Spleen (tissue), 11 donors: ENCODE measurements around the gene EEF1E1. TPM values are rescaled to one million over a fixed set of nuclear protein-coding genes. Genes with fewer than 3 reads are reported as not detected.

ENCODE experiments used
- DNase-seq: peaks from one replicate; pipeline ENCODE4 v3.0.0-alpha.2; 2020
- H3K27ac ChIP-seq, 8 donors: fragments of 200-600 bp; sonication (generic) in 7 of 8; 1 replicate in 4 of 8; 2 replicates in 4 of 8; pipeline versions ENCODE4 v1.5.0 to v1.8.0; 2016 to 2021; ENCODE audit warnings: inconsistent platforms in 4 of 8, mild to moderate bottlenecking in 4 of 8, moderate library complexity in 1 of 8
- H3K27me3 ChIP-seq, 7 donors: fragments of 200-600 bp; sonication (generic) in 6 of 7; replicated peaks in 1 of 7; 1 replicate in 4 of 7; 2 replicates in 3 of 7; pipeline versions ENCODE4 v1.5.0 to v1.8.0; 2016 to 2021; ENCODE audit warnings: inconsistent platforms in 3 of 7, mild to moderate bottlenecking in 1 of 7
- H3K36me3 ChIP-seq, 6 donors: fragments of 200-600 bp; sonication (generic) in 5 of 6; 1 replicate in 4 of 6; 2 replicates in 2 of 6; pipeline versions ENCODE4 v1.5.0 to v1.8.0; 2016 to 2021; ENCODE audit warnings: inconsistent platforms in 2 of 6
- H3K4me1 ChIP-seq, 6 donors: fragments of 200-600 bp; sonication (generic) in 5 of 6; 1 replicate in 3 of 6; 2 replicates in 3 of 6; pipeline versions ENCODE4 v1.5.0 to v1.8.0; 2016 to 2021; ENCODE audit warnings: inconsistent platforms in 3 of 6
- H3K4me3 ChIP-seq, 8 donors: fragments of 200-600 bp; sonication (generic) in 7 of 8; 1 replicate in 4 of 8; 2 replicates in 4 of 8; pipeline versions ENCODE4 v1.5.0 to v1.8.0; 2016 to 2021; ENCODE audit warnings: inconsistent platforms in 4 of 8, mild to moderate bottlenecking in 4 of 8, moderate library complexity in 2 of 8
- H3K9me3 ChIP-seq, 8 donors: fragments of 200-600 bp; sonication (generic) in 7 of 8; 1 replicate in 4 of 8; 2 replicates in 4 of 8; pipeline versions ENCODE4 v1.5.0 to v1.8.0; 2016 to 2021; ENCODE audit warnings: inconsistent platforms in 4 of 8
- CTCF ChIP-seq, 11 experiments: fragments of 200-600 bp in 7 of 11; fragments of 450-650 bp in 4 of 11; sonication (generic) in 4 of 11; IDR thresholded peaks in 8 of 11; conservative IDR thresholded peaks in 3 of 11; 1 replicate in 7 of 11; 2 replicates in 4 of 11; pipeline versions ENCODE4 v1.4.0 to v1.8.0; 2016 to 2021; ENCODE audit warnings: antibody characterized with exemption in 11 of 11, inconsistent platforms in 4 of 11, mild to moderate bottlenecking in 1 of 11
- POLR2A ChIP-seq, 3 donors: fragments of 450-650 bp; IDR thresholded peaks; one replicate each; pipeline ENCODE4 v1.5.1; 2017; ENCODE audit warnings: antibody characterized with exemption in 3 of 3, mild to moderate bottlenecking in 1 of 3
- POLR2AphosphoS5 ChIP-seq, 3 donors: sonication (generic); formaldehyde crosslinking; IDR thresholded peaks; one replicate each; pipeline ENCODE4 v1.5.1; 2017; ENCODE audit warnings: antibody characterized with exemption in 3 of 3
- WGBS, 5 donors: extraction: QIAGEN DNeasy Blood & Tissue Kit in 3 of 5; methylation state at CpG; one replicate each; pipeline versions ENCODE4 v1.1.5 to v1.1.7; 2013 to 2018; 5-methylcytosine and 5-hydroxymethylcytosine counted together
- intact Hi-C: fragments of 100-400 bp; cut with DNase I; formaldehyde crosslinking; loops from one replicate; pipeline ENCODE4 v1.15.0; 2023; ENCODE audit warnings: low total_unique reads
- polyA plus RNA-seq, 3 donors: library from polyadenylated mRNA; stranded (reverse); fragments of 200-250 nt; gene quantifications; one replicate each; pipeline ENCODE4 v1.2.1, GENCODE V29; 2013
- total RNA-seq, 7 donors: library from RNA; depleted of rRNA in 3 of 7; stranded (reverse); fragments of >200 nt in 3 of 7; fragmentation: NEBNext Ultra II Directional in 4 of 7; extraction: Animal tissue kit (Norgen Biotek cat#: 25700) in 4 of 7; gene quantifications; one replicate each; pipeline versions ENCODE4 v1.1.0 to v1.2.1, GENCODE V29; 2016 to 2021
- donor health status: healthy with polysubstance abuse.
- donor health status: DM: no; HTN: no; CAD: no; lungs with moderate emphysema.
- donor health status: DM: no; HTN: no; CAD: no.
- donor health status: Bipolar disorder and iron deficiency.
- donor health status: healthy.
- donor health status: DM: no; HTN: no; CAD: no.
- donor health status: DM: yes; HTN: yes; CAD: no.

The EEF1E1 gene
- total and polyA plus RNA-seq, 10 donors: 12.2 to 35.9 (median 17.2) TPM

- intact Hi-C loops: no loop called here
- no peak overlapping the region for H3K27ac ChIP-seq
- WGBS, 5 donors: 85 to 95% (median 91%) methylated on average over 3 of the region's 3 CpGs
Measured at GRCh38 chr6:8069631-8070284, 32.6 kb downstream of the EEF1E1 start.

GRCh38 chr6:8069151-8069550 is 33.2 kb downstream of the EEF1E1 start:
- Histone ChIP-seq H3K36me3 (no peaks in the 10 kb centered on the region), H3K4me1 (peaks cover 6 to 10% (median 9%) of the 10 kb centered on the region in 6 donors), H3K9me3 (no peaks in the 10 kb centered on the region), H3K4me3 (no peak overlapping the region), H3K27me3 (no peaks in the 10 kb centered on the region), H3K27ac (no peak overlapping the region)
- intact Hi-C loops: no loop called here
- WGBS, 5 donors: 80 to 83% (median 81%) methylated on average over 4 of the region's 4 CpGs
- DNase-seq: no peak
- TF ChIP-seq CTCF (IDR thresholded peaks at IDR 0.05 in 8 of 11, conservative IDR thresholded peaks at IDR 0.05 in 3 of 11) (no peak), POLR2AphosphoS5 (IDR thresholded peaks at IDR 0.05) (no peak), POLR2A (IDR thresholded peaks at IDR 0.05) (no peak)

More at GRCh38 chr6:8069631-8070284, 32.6 kb downstream of the EEF1E1 start:
- Histone ChIP-seq H3K27me3 (no peaks in the 10 kb centered on the region), H3K4me3 (no peak overlapping the region), H3K36me3 (no peaks in the 10 kb centered on the region), H3K4me1 (peaks cover 3 to 7% (median 6%) of the 10 kb centered on the region in 6 donors), H3K9me3 (no peaks in the 10 kb centered on the region)
- TF ChIP-seq POLR2A (IDR thresholded peaks at IDR 0.05): no peak
- no peak for TF ChIP-seq CTCF (IDR thresholded peaks at IDR 0.05 in 8 of 11, conservative IDR thresholded peaks at IDR 0.05 in 3 of 11)
- TF ChIP-seq POLR2AphosphoS5 (IDR thresholded peaks at IDR 0.05): no peak
- DNase-seq: no peak

- Histone ChIP-seq H3K36me3 (peaks cover 0 to 13% (median 8%) of the 10 kb centered on the region in 6 donors), H3K27ac (no peak overlapping the region), H3K27me3 (no peaks in the 10 kb centered on the region), H3K4me3 (no peak overlapping the region), H3K4me1 (peaks cover 17 to 24% (median 19%) of the 10 kb centered on the region in 6 donors), H3K9me3 (no peaks in the 10 kb centered on the region)
- no peak for TF ChIP-seq POLR2A (IDR thresholded peaks at IDR 0.05)
- no peak for TF ChIP-seq CTCF (IDR thresholded peaks at IDR 0.05 in 8 of 11, conservative IDR thresholded peaks at IDR 0.05 in 3 of 11)
- intact Hi-C loops: no loop called here
- DNase-seq: no peak
- WGBS, 5 donors: 89 to 96% (median 95%) methylated on average over 4 of the region's 4 CpGs
Measured at GRCh38 chr6:8066108-8066507, 36.2 kb downstream of the EEF1E1 start.

- no peak for TF ChIP-seq CTCF (IDR thresholded peaks at IDR 0.05 in 8 of 11, conservative IDR thresholded peaks at IDR 0.05 in 3 of 11)
- no peak for TF ChIP-seq POLR2AphosphoS5 (IDR thresholded peaks at IDR 0.05)
- no peak for TF ChIP-seq POLR2A (IDR thresholded peaks at IDR 0.05)
- no peak for DNase-seq
- Histone ChIP-seq H3K36me3 (peaks cover 0 to 19% (median 11%) of the 10 kb centered on the region in 6 donors), H3K4me3 (no peak overlapping the region), H3K9me3 (no peaks in the 10 kb centered on the region), H3K4me1 (peaks cover 17 to 24% (median 19%) of the 10 kb centered on the region in 6 donors), H3K27me3 (no peaks in the 10 kb centered on the region), H3K27ac (no peak overlapping the region)
- WGBS, 5 donors: 66 to 89% (median 77%) methylated on average over 4 of the region's 4 CpGs
- intact Hi-C loops: no loop called here
Measured at GRCh38 chr6:8065519-8065911, 36.8 kb downstream of the EEF1E1 start.
